Measurements from ENCODE around the gene PCGF3.
A peak's percentile ranks its signal among the peaks of the same experiment; 100 is the strongest.

PCGF3 gene

DNA sequence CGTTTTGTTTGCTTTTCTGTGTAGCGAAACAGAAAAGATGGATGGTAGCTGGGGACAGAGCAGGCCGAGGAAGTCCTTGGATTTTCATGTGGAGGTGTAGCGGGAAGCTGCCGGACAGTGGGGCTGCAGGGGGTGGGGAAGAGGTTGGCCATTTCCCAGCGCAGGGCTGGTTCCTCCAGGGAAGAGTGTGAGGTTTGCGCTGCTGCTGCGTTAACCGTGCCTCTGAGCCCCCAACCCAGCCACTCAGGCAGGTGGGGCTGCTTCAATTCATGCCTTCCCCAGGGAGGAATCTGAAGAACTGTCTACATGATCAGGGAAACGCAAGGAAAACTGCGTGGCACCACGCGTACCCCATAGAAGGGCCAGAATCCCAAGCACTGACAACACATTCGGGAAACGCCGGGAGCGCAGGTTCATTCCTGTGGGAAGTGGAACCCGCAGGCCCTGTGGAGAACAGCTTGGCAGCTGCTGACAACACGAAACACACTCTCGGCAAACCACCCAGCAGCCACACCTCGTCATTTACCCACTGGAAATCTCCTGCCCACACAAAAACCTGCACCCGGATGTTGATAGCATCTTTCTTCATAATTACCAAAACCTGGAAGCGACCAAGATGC, 57.7 kb downstream of the PCGF3 start:
- H3K4me1 Mint-ChIP-seq: peaks cover 15% of the 10 kb centered on the region
- peaks cover 90% of the 10 kb centered on the region for H3K36me3 Mint-ChIP-seq (ENCODE audit: low read depth)

DNA sequence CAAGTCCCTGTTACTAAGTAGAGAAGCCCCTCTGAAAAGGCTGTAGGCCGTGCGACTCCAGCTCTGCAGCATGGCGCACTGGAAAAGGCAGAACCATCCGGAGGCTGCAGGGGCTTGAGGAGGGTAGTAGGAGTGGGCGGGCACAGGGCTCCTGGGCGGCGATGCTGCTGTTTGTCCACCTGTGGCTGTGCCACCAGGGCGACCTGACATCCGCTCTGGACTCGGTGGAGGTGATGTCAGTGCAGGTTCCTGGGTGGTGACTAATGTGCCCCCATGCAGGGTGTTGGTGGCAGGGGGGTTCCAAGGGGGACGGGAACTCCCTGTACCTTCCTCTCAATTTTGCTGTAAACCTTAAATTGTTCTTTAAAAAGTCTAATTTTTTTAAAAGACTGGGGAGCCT, 58.3 kb downstream of the PCGF3 start:
- Mint-ChIP-seq H3K27me3 (ENCODE audit: low read depth, poor library complexity) (peaks cover 3% of the 10 kb centered on the region), H3K36me3 (ENCODE audit: low read depth) (peaks cover 93% of the 10 kb centered on the region), H3K4me3 (no peak overlapping the region), H3K27ac (no peak overlapping the region), H3K9me3 (peaks cover 67% of the 10 kb centered on the region), H3K4me1 (peaks cover 15% of the 10 kb centered on the region)
- DNase-seq: no peak
- TF ChIP-seq, protein P1, sequence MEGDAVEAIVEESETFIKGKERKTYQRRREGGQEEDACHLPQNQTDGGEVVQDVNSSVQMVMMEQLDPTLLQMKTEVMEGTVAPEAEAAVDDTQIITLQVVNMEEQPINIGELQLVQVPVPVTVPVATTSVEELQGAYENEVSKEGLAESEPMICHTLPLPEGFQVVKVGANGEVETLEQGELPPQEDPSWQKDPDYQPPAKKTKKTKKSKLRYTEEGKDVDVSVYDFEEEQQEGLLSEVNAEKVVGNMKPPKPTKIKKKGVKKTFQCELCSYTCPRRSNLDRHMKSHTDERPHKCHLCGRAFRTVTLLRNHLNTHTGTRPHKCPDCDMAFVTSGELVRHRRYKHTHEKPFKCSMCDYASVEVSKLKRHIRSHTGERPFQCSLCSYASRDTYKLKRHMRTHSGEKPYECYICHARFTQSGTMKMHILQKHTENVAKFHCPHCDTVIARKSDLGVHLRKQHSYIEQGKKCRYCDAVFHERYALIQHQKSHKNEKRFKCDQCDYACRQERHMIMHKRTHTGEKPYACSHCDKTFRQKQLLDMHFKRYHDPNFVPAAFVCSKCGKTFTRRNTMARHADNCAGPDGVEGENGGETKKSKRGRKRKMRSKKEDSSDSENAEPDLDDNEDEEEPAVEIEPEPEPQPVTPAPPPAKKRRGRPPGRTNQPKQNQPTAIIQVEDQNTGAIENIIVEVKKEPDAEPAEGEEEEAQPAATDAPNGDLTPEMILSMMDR (IDR thresholded peaks at IDR 0.05): no peak

More for the DNA sequence above, 57.7 kb downstream of the PCGF3 start:
- Mint-ChIP-seq H3K27ac (peak overlapping the region; percentile 90), H3K27me3 (ENCODE audit: low read depth, poor library complexity) (peaks cover 3% of the 10 kb centered on the region), H3K9me3 (peaks cover 68% of the 10 kb centered on the region), H3K4me3 (no peak overlapping the region)
- TF ChIP-seq, protein P1 (IDR thresholded peaks at IDR 0.05): no peak
- DNase-seq: no peak

DNA sequence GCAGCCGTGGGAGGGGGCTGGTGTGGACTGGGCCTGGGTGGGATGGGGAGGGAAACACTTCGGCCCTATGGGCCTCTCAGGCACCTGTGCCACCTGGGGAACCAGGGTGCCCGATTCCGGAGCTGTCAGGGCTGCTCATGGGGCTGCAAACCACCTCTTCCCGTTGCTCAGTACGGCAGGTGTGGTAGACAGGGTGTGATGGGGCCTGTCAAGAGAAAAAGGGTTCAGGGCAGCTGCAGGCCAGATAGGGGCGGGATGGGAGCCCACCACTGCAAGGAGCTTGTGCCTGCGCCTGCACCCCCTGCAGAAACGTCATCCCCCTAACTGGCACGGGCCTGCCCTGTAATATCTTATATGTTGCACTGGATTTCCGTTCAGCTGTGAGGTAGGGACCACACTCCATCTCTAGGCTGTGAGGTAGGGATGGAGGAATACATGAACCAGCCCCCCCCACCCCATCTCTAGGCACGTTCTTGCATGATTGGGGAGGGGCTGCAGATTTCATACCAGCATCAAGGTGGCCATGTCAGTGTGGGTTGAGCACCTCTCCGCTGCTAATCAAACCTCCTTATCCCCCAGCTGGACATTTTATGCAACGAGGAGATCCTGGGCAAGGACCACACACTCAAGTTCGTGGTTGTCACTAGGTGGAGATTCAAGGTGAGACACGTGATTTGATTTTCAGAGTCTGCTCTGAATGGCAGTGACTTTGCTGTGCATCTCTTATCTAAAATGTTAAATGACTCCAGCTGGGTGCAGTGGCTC, 59.0 kb downstream of the PCGF3 start:
- H3K4me1 Mint-ChIP-seq: peaks cover 15% of the 10 kb centered on the region
- no peak overlapping the region for H3K4me3 Mint-ChIP-seq

DNA sequence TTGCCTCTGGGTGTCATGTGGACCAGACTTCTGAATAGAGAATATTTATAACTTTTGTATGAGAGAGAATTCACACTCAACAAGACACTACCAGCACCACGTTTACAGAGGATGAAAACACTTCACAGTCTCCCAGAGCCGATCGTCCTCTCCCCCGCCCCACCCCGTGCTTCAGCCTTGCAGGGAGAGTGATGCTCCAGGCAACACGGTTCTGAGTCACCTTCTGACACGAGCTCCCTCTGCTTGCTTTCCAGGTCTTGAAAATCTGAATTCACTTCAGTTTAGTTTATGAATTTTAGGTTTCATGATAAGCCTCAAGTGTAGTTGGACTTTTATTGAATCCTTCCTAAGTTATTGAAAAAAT, 60.5 kb downstream of the PCGF3 start:
- peaks cover 3% of the 10 kb centered on the region for H3K27me3 Mint-ChIP-seq (ENCODE audit: low read depth, poor library complexity)
- H3K27ac Mint-ChIP-seq: peak overlapping the region; percentile 90
- peaks cover 9% of the 10 kb centered on the region for H3K4me1 Mint-ChIP-seq
- H3K4me3 Mint-ChIP-seq: no peak overlapping the region
- no peak for DNase-seq
- TF ChIP-seq, protein P1 (IDR thresholded peaks at IDR 0.05): no peak
- peaks cover 95% of the 10 kb centered on the region for H3K36me3 Mint-ChIP-seq (ENCODE audit: low read depth)
- peaks cover 63% of the 10 kb centered on the region for H3K9me3 Mint-ChIP-seq

More for the DNA sequence above, 59.0 kb downstream of the PCGF3 start:
- peaks cover 99% of the 10 kb centered on the region for H3K36me3 Mint-ChIP-seq (ENCODE audit: low read depth)
- TF ChIP-seq, protein P1 (IDR thresholded peaks at IDR 0.05): no peak
- peaks cover 3% of the 10 kb centered on the region for H3K27me3 Mint-ChIP-seq (ENCODE audit: low read depth, poor library complexity)
- peaks cover 71% of the 10 kb centered on the region for H3K9me3 Mint-ChIP-seq
- peak overlapping the region; percentile 54 for H3K27ac Mint-ChIP-seq
- DNase-seq: no peak

DNA sequence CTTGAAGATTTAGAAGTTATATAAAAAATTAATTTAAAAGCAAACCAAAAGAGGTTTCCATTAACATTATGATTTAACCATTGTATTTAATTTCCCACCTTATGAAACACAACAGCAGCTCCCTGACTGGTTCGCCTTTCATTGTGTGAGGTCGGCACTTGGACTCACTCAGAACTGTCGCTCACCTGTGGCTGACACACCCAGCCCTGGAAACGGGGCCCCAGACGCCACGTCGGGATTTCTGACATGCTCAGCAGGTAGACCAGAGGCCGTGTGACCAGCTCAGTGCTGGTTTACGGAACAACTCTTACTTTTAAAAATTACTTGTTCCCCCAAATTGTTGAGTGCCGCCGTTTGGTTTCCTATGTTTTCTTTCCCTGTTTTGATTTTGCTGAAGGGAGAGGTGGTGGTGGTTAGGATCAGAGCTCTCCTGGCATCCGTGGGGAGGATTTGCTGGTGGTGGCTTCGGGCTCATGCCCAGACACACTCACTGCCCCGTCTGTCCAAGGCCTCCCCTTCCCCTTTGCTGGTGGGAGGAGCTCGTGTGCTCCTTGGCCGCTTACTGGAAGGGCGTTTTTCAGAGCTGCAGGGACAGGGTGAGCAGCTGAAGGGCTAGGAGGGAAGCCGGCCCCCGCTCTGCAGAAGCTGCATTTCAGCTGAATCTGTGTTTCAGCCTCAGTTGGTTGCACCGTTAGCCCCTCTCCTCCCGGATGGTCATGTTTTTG, 61.1 kb downstream of the PCGF3 start:
- Mint-ChIP-seq H3K27me3 (ENCODE audit: low read depth, poor library complexity) (peaks cover 3% of the 10 kb centered on the region), H3K4me3 (no peak overlapping the region), H3K9me3 (peaks cover 57% of the 10 kb centered on the region), H3K36me3 (ENCODE audit: low read depth) (peaks cover 94% of the 10 kb centered on the region), H3K4me1 (peaks cover 9% of the 10 kb centered on the region), H3K27ac (peak overlapping the region; percentile 28)
- TF ChIP-seq, protein P1 (IDR thresholded peaks at IDR 0.05): no peak
- DNase-seq: no peak

All from nephron progenitor cell (in vitro differentiated cells).